ENCODE data around the gene LPGAT1.

The LPGAT1 gene

DNA sequence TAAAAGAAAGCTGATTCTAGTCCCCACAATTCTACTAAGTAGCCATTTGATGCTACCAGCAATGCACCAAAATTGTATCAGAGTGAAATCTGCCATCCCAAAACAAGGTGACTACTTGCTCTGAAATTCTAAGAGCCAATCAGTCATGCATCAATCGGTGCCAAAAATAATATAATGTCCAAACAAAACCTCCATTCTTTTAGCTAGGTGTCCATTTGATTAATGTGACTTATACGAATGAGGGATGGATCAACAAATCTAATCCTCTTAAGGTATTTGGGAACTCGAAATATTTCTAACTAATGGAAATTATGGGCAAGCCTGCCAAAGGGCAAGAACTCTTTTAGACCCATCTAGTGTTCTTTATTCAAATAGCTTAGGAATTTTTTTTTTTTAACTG is 88.8 kb downstream of the LPGAT1 start:
- TF ChIP-seq, protein P1, sequence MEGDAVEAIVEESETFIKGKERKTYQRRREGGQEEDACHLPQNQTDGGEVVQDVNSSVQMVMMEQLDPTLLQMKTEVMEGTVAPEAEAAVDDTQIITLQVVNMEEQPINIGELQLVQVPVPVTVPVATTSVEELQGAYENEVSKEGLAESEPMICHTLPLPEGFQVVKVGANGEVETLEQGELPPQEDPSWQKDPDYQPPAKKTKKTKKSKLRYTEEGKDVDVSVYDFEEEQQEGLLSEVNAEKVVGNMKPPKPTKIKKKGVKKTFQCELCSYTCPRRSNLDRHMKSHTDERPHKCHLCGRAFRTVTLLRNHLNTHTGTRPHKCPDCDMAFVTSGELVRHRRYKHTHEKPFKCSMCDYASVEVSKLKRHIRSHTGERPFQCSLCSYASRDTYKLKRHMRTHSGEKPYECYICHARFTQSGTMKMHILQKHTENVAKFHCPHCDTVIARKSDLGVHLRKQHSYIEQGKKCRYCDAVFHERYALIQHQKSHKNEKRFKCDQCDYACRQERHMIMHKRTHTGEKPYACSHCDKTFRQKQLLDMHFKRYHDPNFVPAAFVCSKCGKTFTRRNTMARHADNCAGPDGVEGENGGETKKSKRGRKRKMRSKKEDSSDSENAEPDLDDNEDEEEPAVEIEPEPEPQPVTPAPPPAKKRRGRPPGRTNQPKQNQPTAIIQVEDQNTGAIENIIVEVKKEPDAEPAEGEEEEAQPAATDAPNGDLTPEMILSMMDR (conservative IDR thresholded peaks at IDR 0.05; ENCODE audit: low read depth, low read length), result no peak

DNA sequence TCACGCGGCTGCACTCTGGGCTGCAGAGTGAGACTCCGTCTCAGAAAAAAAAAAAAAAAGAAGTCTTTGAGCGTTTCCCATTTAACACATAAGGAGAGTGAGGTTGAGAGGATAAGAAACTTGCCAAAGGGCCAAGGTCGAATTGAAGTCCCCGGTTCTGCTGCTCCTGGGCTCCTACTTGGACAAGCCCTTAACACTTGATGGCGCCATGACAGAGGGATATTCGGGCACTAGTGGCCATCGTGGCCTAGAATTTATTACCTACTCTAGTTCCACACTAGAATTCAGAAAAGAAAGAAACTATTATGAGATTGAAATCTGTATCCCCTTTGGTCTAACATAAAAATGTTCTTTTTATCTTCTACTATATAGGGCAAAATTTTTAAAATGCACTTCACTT is 89.4 kb downstream of the LPGAT1 start:
- TF ChIP-seq, protein P1 (conservative IDR thresholded peaks at IDR 0.05; ENCODE audit: low read depth, low read length), result peak; percentile 6
- H3K4me3 ChIP-seq (ENCODE audit: low read depth, low read length), result no peak overlapping the region
- no peak for DNase-seq (ENCODE audit: low read depth)

More for the DNA sequence above, 88.8 kb downstream of the LPGAT1 start:
- no peak for DNase-seq (ENCODE audit: low read depth)
- no peak overlapping the region for H3K4me3 ChIP-seq (ENCODE audit: low read depth, low read length)

GRCh38 chr1:211739671-211740411 is 90.7 kb downstream of the LPGAT1 start:
- TF ChIP-seq, protein P1 (conservative IDR thresholded peaks at IDR 0.05; ENCODE audit: low read depth, low read length), result no peak
- no peak overlapping the region for H3K4me3 ChIP-seq (ENCODE audit: low read depth, low read length)
- no peak for DNase-seq (ENCODE audit: low read depth)

DNA sequence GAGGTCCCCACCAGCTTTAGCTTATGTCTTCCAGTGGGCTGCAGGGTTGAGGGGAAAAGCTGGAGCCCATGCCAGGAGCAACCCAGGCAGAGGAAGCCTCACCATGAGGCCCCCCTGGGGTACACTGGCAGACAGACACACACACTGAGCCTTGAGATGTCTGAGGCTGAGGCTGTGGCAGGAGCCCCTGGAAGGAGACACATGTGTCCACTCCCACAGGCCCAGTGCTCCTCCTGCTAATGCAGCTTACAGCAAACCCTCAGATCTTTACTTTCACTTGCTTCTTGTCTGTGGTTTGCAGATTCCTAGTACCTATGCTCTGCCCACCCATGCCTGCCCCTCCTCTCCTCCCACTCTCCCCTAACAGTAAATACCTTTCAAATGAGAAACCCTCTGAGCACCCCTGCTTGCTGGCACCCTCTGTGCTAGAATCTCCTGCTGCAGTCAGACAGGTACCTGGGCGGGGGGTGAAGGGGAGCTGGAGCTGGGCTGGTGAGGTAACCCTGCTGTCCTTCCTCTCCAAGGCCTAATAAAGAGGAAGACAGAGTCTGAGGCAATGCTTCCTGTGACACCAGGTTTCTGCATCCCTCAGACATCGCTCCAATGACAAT is 91.8 kb downstream of the LPGAT1 start:
- DNase-seq (ENCODE audit: low read depth), result peak; percentile 19
- H3K4me3 ChIP-seq (ENCODE audit: low read depth, low read length), result no peak overlapping the region
- TF ChIP-seq, protein P1 (conservative IDR thresholded peaks at IDR 0.05; ENCODE audit: low read depth, low read length), result no peak

GRCh38 chr1:211738096-211738690 is 92.4 kb downstream of the LPGAT1 start:
- TF ChIP-seq, protein P1 (conservative IDR thresholded peaks at IDR 0.05; ENCODE audit: low read depth, low read length), result no peak
- no peak overlapping the region for H3K4me3 ChIP-seq (ENCODE audit: low read depth, low read length)
- DNase-seq (ENCODE audit: low read depth), result no peak

DNA sequence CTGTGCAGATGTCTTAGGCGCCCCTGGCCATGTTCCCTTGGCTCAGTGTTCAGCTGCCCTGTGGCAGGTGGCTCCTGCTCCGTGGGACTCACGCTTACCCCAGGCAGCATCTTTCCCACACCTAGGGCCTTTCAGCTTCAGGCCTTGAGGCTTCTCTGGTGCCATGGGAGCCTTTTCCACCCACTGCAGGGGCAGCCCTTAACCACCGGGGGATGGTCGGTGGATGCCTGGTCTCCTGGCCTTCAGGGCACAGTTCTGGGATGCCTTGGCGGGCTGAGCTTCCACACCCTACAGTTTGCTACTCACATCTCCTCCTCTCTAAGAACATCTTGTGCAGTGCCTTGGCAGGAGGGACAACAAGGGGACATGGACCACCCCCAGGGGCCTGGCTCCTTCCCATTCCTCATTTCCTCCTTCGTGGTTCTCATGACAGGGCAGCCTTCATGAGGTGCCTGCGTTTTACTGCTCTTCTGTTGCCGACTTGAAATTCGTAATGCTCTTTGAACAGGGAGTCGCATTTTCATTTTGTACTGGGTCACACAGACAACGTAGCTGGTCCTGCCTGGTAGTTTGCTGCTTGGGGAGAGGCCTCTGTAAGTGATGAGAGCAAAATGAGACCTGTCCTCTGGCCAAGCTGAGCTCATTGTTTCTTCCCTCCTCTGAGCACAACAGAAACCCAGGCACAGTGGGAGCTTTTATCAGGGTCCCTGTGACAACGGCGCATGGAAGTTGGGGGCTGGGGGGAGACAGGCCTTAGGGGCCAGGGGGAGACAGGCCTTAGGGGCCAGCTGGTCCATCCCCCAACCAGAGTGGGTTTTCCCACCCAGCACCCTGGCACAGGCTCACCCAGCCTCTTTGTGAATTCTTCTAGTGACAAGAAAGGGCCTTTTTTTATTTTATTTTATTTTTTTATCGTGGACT is 93.2 kb downstream of the LPGAT1 start:
- no peak for DNase-seq (ENCODE audit: low read depth)
- H3K4me3 ChIP-seq (ENCODE audit: low read depth, low read length), result no peak overlapping the region
- TF ChIP-seq, protein P1 (conservative IDR thresholded peaks at IDR 0.05; ENCODE audit: low read depth, low read length), result no peak

All from choroid plexus epithelial cell (primary cell).